Activated naive CD4-positive, alpha-beta T cell treated with anti-CD3 and anti-CD28 coated beads, Interleukin-2, amount 50 U/mL, for 72 hours (primary cell): ENCODE measurements around the gene UGT1A1. TPM values are rescaled to one million over a fixed set of nuclear protein-coding genes. Genes with fewer than 3 reads are reported as not detected.

Experiments used
- ATAC-seq, 2 donors: fragments of 150-1000 bp; cut with Tn5 transposase; 2 replicates each; pipeline ENCODE4 v1.10.0; 2021; ENCODE audit warnings: mild to moderate bottlenecking in 2 of 2, moderate library complexity in 2 of 2
- DNase-seq, 2 donors: peaks; one replicate each; pipeline ENCODE4 v3.0.0; 2021 to 2022; ENCODE audit warnings: low spot score in 2 of 2
- H3K27ac Mint-ChIP-seq, 2 donors: one replicate each; pipeline ENCODE4 v1.8.0; 2022; ENCODE audit warnings: mild to moderate bottlenecking in 2 of 2, mixed read lengths in 2 of 2
- H3K36me3 Mint-ChIP-seq, 2 donors: one replicate each; pipeline ENCODE4 v1.8.0; 2022; ENCODE audit warnings: mixed read lengths in 2 of 2
- H3K9me3 Mint-ChIP-seq, 2 donors: one replicate each; pipeline ENCODE4 v1.8.0; 2022; ENCODE audit warnings: mixed read lengths in 2 of 2
- total RNA-seq, 2 donors: library from RNA; stranded (reverse); gene quantifications; one replicate each; pipeline ENCODE4 v1.2.3, GENCODE V29; 2022

UGT1A1 gene
- total RNA-seq, 2 donors from 2014 or later: not detected

- ATAC-seq (no peak), DNase-seq (no peak)
- no peaks in the 10 kb centered on the region for H3K9me3 Mint-ChIP-seq
- H3K27ac Mint-ChIP-seq: no peak overlapping the region
- H3K36me3 Mint-ChIP-seq: no peaks in the 10 kb centered on the region
These were observed 42.2 kb downstream of the UGT1A1 start for GRCh38 chr2:233802132-233802815.

GRCh38 chr2:233803292-233803911 lies 43.3 kb downstream of the UGT1A1 start:
- Mint-ChIP-seq H3K36me3 (no peaks in the 10 kb centered on the region), H3K9me3 (no peaks in the 10 kb centered on the region), H3K27ac (no peak overlapping the region)
- no peak for ATAC-seq
- no peak for DNase-seq

- ATAC-seq (no peak), DNase-seq (peak in 1 of 2 donors; percentile 33)
- Mint-ChIP-seq H3K36me3 (no peaks in the 10 kb centered on the region), H3K27ac (no peak overlapping the region), H3K9me3 (no peaks in the 10 kb centered on the region)
These were observed 43.9 kb downstream of the UGT1A1 start for GRCh38 chr2:233803994-233804393.

GRCh38 chr2:233807215-233807865 lies 47.3 kb downstream of the UGT1A1 start:
- Mint-ChIP-seq H3K36me3 (no peaks in the 10 kb centered on the region), H3K27ac (no peak overlapping the region), H3K9me3 (no peaks in the 10 kb centered on the region)
- DNase-seq: peak in 1 of 2 donors; percentile 47
- no peak for ATAC-seq

- no peak for ATAC-seq
- peak in 1 of 2 donors; percentile 9 for DNase-seq
These were observed 48.2 kb downstream of the UGT1A1 start for GRCh38 chr2:233807966-233808935.

GRCh38 chr2:233810385-233810784 lies 50.3 kb downstream of the UGT1A1 start:
- Mint-ChIP-seq H3K27ac (no peak overlapping the region), H3K9me3 (no peaks in the 10 kb centered on the region), H3K36me3 (no peaks in the 10 kb centered on the region)
- ATAC-seq (no peak), DNase-seq (no peak)

More at GRCh38 chr2:233807966-233808935, 48.2 kb downstream of the UGT1A1 start:
- Mint-ChIP-seq H3K9me3 (no peaks in the 10 kb centered on the region), H3K27ac (no peak overlapping the region), H3K36me3 (no peaks in the 10 kb centered on the region)

GRCh38 chr2:233811087-233811486 lies 51.0 kb downstream of the UGT1A1 start:
- Mint-ChIP-seq H3K9me3 (no peaks in the 10 kb centered on the region), H3K27ac (no peak overlapping the region), H3K36me3 (no peaks in the 10 kb centered on the region)
- ATAC-seq (no peak), DNase-seq (peak in 1 of 2 donors; percentile 14)

- ATAC-seq (no peak), DNase-seq (peak in 1 of 2 donors; percentile 16)
- Mint-ChIP-seq H3K36me3 (no peaks in the 10 kb centered on the region), H3K27ac (no peak overlapping the region), H3K9me3 (no peaks in the 10 kb centered on the region)
These were observed 51.7 kb downstream of the UGT1A1 start for GRCh38 chr2:233811732-233812131.

GRCh38 chr2:233813236-233814055 lies 53.4 kb downstream of the UGT1A1 start:
- H3K36me3 Mint-ChIP-seq: no peaks in the 10 kb centered on the region
- ATAC-seq: no peak
- DNase-seq: peak in 1 of 2 donors; percentile 14
- H3K9me3 Mint-ChIP-seq: no peaks in the 10 kb centered on the region
- H3K27ac Mint-ChIP-seq: no peak overlapping the region

GRCh38 chr2:233814056-233814835 lies 54.2 kb downstream of the UGT1A1 start:
- ATAC-seq (peak in 1 of 2 donors; percentile 47), DNase-seq (peak in 1 of 2 donors; percentile 33)
- Mint-ChIP-seq H3K9me3 (no peaks in the 10 kb centered on the region), H3K36me3 (no peaks in the 10 kb centered on the region), H3K27ac (no peak overlapping the region)

- ATAC-seq (no peak), DNase-seq (no peak)
- H3K9me3 Mint-ChIP-seq: no peaks in the 10 kb centered on the region
- no peak overlapping the region for H3K27ac Mint-ChIP-seq
- no peaks in the 10 kb centered on the region for H3K36me3 Mint-ChIP-seq
These were observed 55.8 kb downstream of the UGT1A1 start for GRCh38 chr2:233815861-233816260.

GRCh38 chr2:233816334-233816733 lies 56.3 kb downstream of the UGT1A1 start:
- DNase-seq (peak in 1 of 2 donors; percentile 23), ATAC-seq (no peak)
- Mint-ChIP-seq H3K9me3 (no peaks in the 10 kb centered on the region), H3K36me3 (no peaks in the 10 kb centered on the region), H3K27ac (no peak overlapping the region)

- Mint-ChIP-seq H3K36me3 (no peaks in the 10 kb centered on the region), H3K9me3 (no peaks in the 10 kb centered on the region), H3K27ac (no peak overlapping the region)
- no peak for DNase-seq
- ATAC-seq: no peak
These were observed 56.7 kb downstream of the UGT1A1 start for GRCh38 chr2:233816771-233817170.

- Mint-ChIP-seq H3K27ac (no peak overlapping the region), H3K9me3 (no peaks in the 10 kb centered on the region), H3K36me3 (no peaks in the 10 kb centered on the region)
- ATAC-seq (no peak), DNase-seq (peak in 1 of 2 donors; percentile 16)
These were observed 57.4 kb downstream of the UGT1A1 start for GRCh38 chr2:233817361-233817911.
